HG03025 (cell line): ENCODE results near the gene ARHGEF28.

Source experiments
- ATAC-seq: cut with Tn5 transposase; IDR thresholded peaks from one replicate; pipeline ENCODE4 v1.9.1; 2021; ENCODE audit warnings: mild to moderate bottlenecking, moderate library complexity; ENCODE audit not compliant: unreplicated experiment, low FRiP score

ARHGEF28 gene

GRCh38 chr5:73836607-73837006 lies 210.6 kb downstream of the ARHGEF28 start:
- ATAC-seq = no peak

DNA sequence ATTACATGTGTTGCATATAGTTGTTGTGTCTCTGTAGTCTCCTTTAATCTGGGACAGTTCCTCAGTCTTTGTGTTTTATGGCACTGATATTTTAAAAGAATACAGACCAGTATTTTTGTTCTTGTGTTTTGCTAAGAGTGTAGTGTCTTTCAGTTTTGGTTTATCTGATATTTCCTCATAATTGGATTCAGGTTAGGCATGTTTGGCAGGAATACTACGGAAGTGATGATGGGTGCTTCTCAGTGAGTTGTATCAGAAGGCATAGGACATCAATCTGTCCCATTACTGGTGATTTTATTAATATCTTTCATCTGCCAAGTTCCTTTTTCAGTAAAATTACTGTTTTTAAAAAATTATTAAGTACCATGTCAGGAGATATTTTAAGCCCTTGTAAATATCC lies 212.9 kb downstream of the ARHGEF28 start:
- no peak for ATAC-seq

GRCh38 chr5:73841641-73842040 lies 215.6 kb downstream of the ARHGEF28 start:
- ATAC-seq = no peak

GRCh38 chr5:73844165-73844564 lies 218.2 kb downstream of the ARHGEF28 start:
- no peak for ATAC-seq

GRCh38 chr5:73851471-73852181 lies 225.6 kb downstream of the ARHGEF28 start:
- no peak for ATAC-seq

- no peak for ATAC-seq
Measured at GRCh38 chr5:73853091-73853490, 227.1 kb downstream of the ARHGEF28 start.

DNA sequence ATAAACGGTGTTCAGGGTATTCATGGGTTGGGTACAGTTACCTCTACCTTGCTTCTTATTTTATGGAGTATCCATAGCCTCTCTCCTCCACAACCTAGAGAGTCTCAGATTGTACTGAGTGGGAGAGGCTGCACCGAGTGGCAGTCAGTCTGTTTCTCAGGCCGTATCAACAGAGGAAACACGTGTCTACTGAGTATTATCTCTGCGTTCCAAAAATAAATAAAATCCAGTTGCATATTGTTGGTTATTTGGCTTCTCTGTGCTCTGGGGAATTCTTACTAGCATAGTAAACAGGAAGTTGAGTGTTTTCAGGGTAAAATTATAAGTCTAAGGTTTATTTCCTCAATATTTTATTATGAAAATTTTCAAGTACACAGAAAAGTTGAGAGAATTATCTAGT lies 231.0 kb downstream of the ARHGEF28 start:
- ATAC-seq = no peak

- no peak for ATAC-seq
Measured at GRCh38 chr5:73857446-73857845, 231.4 kb downstream of the ARHGEF28 start.

DNA sequence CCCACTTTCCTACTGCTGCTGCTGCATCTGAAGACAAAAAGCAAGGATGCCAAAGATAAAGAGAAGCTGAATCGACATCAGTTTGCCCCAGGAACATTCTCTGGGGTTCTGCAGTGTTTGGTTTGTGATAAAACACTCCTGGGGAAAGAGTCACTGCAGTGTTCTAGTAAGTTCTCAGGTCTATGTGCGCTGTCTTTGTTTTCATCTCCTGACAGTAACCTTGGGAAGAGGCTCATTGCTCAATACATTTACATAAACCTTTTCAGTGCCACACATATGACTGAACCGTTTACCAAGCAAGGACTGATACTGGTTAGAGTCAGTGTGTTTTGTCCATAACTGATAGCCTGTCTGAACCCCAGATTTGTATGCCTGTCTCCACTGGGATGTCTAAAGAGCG lies 232.1 kb downstream of the ARHGEF28 start:
- no peak for ATAC-seq

- ATAC-seq = no peak
Measured at GRCh38 chr5:73858776-73859175, 232.8 kb downstream of the ARHGEF28 start.

- no peak for ATAC-seq
Measured at GRCh38 chr5:73859696-73860095, 233.7 kb downstream of the ARHGEF28 start.

- ATAC-seq = no peak
Measured at GRCh38 chr5:73861313-73861988, 235.5 kb downstream of the ARHGEF28 start.

DNA sequence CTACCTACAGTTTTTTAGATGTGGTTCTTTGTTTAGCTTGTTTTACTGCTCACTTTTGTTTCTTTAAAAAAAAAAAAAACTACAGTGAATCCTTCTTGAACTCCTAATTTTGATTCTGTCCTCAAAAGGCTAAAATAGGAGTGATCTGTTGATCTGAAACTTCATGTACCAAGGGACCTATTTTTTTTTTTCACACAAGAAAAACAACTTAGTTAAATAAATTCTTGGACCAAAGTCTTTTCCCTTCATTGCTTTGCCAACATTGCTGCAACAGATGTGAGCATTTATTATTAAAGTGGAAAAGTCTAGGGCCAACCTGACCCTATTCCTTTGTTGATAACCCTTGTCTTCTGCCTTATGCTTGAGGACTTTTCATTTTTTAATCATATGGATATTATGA lies 236.8 kb downstream of the ARHGEF28 start:
- no peak for ATAC-seq

GRCh38 chr5:73863876-73864275 lies 237.9 kb downstream of the ARHGEF28 start:
- no peak for ATAC-seq

DNA sequence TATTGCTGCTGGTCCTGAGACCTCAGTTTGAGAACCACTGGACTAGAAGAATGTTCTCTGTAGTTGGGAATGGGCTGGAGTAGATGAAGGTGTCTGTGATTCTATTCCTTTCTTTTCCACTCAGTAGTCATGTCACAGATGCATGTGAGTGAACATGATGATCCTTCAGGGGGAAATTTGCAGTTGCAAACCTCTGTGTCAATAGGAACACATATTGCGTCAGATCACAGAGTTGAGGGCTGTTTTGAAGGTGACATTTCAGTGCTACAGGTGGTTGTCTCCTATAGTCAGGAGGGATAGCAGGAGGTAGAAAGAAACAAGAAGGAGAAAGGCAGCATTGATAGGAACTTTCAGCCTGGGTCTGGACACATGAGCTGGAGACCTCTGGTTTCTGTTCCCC lies 239.3 kb downstream of the ARHGEF28 start:
- no peak for ATAC-seq

- no peak for ATAC-seq
Measured at GRCh38 chr5:73867345-73868335, 241.6 kb downstream of the ARHGEF28 start.

DNA sequence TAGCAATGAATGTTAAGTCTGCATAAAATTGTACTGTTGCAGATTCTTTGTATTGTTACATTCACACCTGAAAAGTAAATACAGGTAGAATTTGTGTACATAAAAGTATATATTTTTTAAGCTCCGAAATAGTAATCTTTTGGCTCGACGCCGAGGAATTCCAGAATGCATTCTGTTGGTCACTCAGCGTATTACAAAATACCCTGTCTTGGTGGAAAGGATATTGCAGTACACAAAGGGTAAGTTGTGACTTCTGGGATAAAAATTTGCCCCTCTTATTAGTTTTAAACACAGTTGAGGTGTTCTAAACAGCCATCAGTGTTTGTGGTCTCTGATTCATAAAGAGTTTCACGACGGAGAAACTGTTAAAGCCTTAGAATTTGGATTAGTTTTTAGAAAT lies 257.6 kb downstream of the ARHGEF28 start:
- no peak for ATAC-seq

DNA sequence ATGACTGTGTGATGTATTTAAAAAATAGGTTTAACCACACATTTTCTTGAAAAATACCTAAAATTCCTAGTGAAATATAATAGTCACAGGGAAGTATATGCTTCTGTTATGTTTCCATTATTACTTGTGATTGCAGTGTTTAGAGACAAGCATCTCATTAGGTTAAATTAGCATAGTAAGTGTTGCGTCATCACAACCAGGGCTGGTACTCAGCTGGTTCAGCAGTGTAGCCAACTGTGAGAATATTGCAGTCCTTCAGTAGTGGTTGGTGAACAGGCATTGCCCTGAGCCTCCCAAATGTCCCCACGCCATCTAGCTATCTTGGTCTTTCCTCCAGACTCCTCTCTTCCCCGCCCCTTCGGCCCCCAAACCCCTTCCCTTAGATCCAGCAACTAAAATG lies 261.7 kb downstream of the ARHGEF28 start:
- ATAC-seq = no peak

GRCh38 chr5:73890569-73890968 lies 264.6 kb downstream of the ARHGEF28 start:
- ATAC-seq = no peak

DNA sequence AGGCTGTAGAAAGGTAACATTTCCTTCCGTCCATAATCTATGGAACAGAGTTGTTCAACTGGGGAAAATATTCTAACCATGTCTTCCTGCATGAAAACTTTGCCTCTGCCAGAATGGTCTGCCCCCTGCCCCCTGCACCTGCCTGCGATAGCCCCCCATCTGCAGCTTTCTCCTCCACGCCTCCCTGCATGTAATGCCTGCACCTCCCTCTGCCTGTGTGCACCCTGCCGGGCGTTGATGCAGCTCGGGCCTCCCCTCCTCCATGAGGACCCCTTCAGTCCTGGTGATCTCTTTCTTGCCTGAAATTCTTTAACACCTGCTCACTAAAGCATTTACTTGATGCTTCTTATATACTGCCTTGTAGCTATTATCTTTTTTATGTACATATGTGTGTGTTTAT lies 266.2 kb downstream of the ARHGEF28 start:
- no peak for ATAC-seq

DNA sequence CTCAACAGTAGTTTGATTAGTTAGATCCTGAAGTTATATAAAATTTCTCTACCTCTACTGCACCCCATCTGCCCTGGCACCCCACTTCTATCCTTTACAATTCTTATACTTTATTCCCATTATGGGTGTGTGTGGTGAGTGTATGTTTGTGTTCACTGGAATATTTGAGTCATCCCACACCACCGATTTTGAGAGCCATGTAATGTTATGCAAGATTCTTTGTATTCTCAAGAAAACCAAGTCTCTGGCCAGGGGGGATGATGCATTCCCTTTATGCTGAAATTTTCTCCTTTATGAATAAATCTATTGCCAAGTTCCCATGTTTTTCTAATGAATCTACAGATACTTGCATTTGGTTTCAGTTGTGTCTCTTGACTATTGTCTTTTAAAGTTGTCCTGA lies 266.8 kb downstream of the ARHGEF28 start:
- ATAC-seq = no peak
